Esophagus muscularis mucosa (tissue), 4 donors: ENCODE measurements around the gene KCNH4.

Experiments used
- EP300 ChIP-seq: sonication (generic); formaldehyde crosslinking; IDR thresholded peaks from one replicate; pipeline ENCODE4 v1.6.1; 2017; ENCODE audit warnings: antibody characterized with exemption
- POLR2A ChIP-seq: fragments of 450-650 bp; IDR thresholded peaks from one replicate; pipeline ENCODE4 v1.6.1; 2017; ENCODE audit warnings: antibody characterized with exemption, moderate library complexity, mild to moderate bottlenecking, low read depth
- TF ChIP-seq, protein P1 (sequence below), 3 experiments: fragments of 200-600 bp in 2 of 3; fragments of 450-650 bp in 1 of 3; sonication (generic) in 2 of 3; IDR thresholded peaks; one replicate each; pipeline ENCODE4 v1.5.1; 2017 to 2019; ENCODE audit warnings: antibody characterized with exemption in 3 of 3, mild to moderate bottlenecking in 2 of 3, moderate library complexity in 1 of 3

GRCh38 chr17:42179911-42180410 lies 981 bp downstream of the KCNH4 start:
- TF ChIP-seq POLR2A (no peak), EP300 (no peak)
- TF ChIP-seq, protein P1, sequence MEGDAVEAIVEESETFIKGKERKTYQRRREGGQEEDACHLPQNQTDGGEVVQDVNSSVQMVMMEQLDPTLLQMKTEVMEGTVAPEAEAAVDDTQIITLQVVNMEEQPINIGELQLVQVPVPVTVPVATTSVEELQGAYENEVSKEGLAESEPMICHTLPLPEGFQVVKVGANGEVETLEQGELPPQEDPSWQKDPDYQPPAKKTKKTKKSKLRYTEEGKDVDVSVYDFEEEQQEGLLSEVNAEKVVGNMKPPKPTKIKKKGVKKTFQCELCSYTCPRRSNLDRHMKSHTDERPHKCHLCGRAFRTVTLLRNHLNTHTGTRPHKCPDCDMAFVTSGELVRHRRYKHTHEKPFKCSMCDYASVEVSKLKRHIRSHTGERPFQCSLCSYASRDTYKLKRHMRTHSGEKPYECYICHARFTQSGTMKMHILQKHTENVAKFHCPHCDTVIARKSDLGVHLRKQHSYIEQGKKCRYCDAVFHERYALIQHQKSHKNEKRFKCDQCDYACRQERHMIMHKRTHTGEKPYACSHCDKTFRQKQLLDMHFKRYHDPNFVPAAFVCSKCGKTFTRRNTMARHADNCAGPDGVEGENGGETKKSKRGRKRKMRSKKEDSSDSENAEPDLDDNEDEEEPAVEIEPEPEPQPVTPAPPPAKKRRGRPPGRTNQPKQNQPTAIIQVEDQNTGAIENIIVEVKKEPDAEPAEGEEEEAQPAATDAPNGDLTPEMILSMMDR (IDR thresholded peaks at IDR 0.05): no peak
